ENCODE results near the gene ERGIC1.

GRCh38 chr5:172958331-172959046 is 124.4 kb downstream of the ERGIC1 start:
- TF ChIP-seq TCF12 (IDR thresholded peaks at IDR 0.05; ENCODE audit: low read depth, low read length) (no peak), CBFB (IDR thresholded peaks at IDR 0.05; ENCODE audit: low read depth) (no peak), EZH2 (IDR thresholded peaks at IDR 0.05; ENCODE audit: borderline replicate concordance, control insufficient read depth, low read depth, low read length) (no peak), RAD21 (IDR thresholded peaks at IDR 0.05; ENCODE audit: insufficient read depth, low read depth, low read length) (no peak), NFYA (IDR thresholded peaks at IDR 0.05; ENCODE audit: borderline replicate concordance, low read depth, low read length) (no peak)
